Muscle of leg (tissue), 11 donors: Measurements from ENCODE around the gene APOL5. TPM values are rescaled to one million over a fixed set of nuclear protein-coding genes. Genes with fewer than 3 reads are reported as not detected.

Source experiments
- DNase-seq: peaks from one replicate; pipeline ENCODE4 v3.0.0; 2013
- H3K27ac ChIP-seq: one replicate; pipeline ENCODE4 v1.5.1; 2013; ENCODE audit warnings: mild to moderate bottlenecking, low read length, control low read depth
- H3K27me3 ChIP-seq: one replicate; pipeline ENCODE4 v1.6.1; 2013; ENCODE audit warnings: low read length; ENCODE audit not compliant: control insufficient read depth, insufficient read depth
- H3K36me3 ChIP-seq: one replicate; pipeline ENCODE4 v1.6.1; 2013; ENCODE audit warnings: low read length; ENCODE audit not compliant: control insufficient read depth, insufficient read depth
- H3K4me1 ChIP-seq: one replicate; pipeline ENCODE4 v1.6.1; 2013; ENCODE audit warnings: low read length; ENCODE audit not compliant: control insufficient read depth, insufficient read depth
- H3K4me3 ChIP-seq: one replicate; pipeline ENCODE4 v1.5.1; 2013; ENCODE audit warnings: low read length, control low read depth
- H3K9me3 ChIP-seq: replicated peaks from 2 replicates; pipeline ENCODE4 v1.6.1; 2013; ENCODE audit warnings: low read depth, low read length; ENCODE audit not compliant: control insufficient read depth
- WGBS: methylation state at CpG from one replicate; pipeline ENCODE4 v1.1.5; 2013; ENCODE audit warnings: missing lambda C conversion rate; ENCODE audit not compliant: insufficient coverage; 5-methylcytosine and 5-hydroxymethylcytosine counted together
- polyA plus RNA-seq, 8 donors: library from polyadenylated mRNA; unstranded; fragments of 120-200 nt; gene quantifications; one replicate each; pipeline versions ENCODE4 v1.2.1 to v1.2.3, GENCODE V29; 2013; ENCODE audit warnings: inconsistent platforms in 1 of 8, low replicate concordance in 1 of 8; ENCODE audit not compliant: insufficient read length in 8 of 8, insufficient read depth in 1 of 8
- total RNA-seq: library from RNA; stranded (reverse); fragments of 120-200 nt; gene quantifications from one replicate; pipeline ENCODE4 v1.2.4, GENCODE V29; 2013

The APOL5 gene
- total and polyA plus RNA-seq, 9 donors = 1.1 to 2.1 (median 1.7) TPM

- WGBS = no CpG with 5 or more reads among the region's 5 CpGs
- peak overlapping the region; percentile 11 for H3K27ac ChIP-seq
- H3K4me3 ChIP-seq = no peak overlapping the region
- H3K9me3 ChIP-seq = no peaks in the 10 kb centered on the region
- peaks cover 3% of the 10 kb centered on the region for H3K4me1 ChIP-seq
- no peaks in the 10 kb centered on the region for H3K27me3 ChIP-seq
- DNase-seq = peak; percentile 53
- peaks cover 24% of the 10 kb centered on the region for H3K36me3 ChIP-seq
Measured at GRCh38 chr22:35752006-35752862, 34.6 kb downstream of the APOL5 start.

DNA sequence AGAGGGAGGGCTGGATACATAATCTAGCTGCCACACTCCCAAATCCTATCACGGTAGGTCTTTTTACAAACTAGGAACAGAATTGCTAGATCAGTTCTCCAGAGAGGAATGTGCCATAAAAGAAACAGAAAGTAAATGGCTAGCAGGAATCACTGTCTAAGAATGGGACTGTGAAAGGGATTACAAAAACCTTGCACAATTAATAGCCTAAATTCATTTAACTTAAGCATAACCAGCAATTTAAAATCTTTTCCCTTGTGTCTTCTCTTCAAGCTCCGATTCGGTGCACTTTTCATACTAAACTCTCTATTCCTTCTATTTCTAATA, 35.2 kb downstream of the APOL5 start:
- peaks cover 24% of the 10 kb centered on the region for H3K36me3 ChIP-seq
- no peak for DNase-seq
- peak overlapping the region; percentile 11 for H3K27ac ChIP-seq
- H3K27me3 ChIP-seq = no peaks in the 10 kb centered on the region
- no peaks in the 10 kb centered on the region for H3K9me3 ChIP-seq
- peaks cover 3% of the 10 kb centered on the region for H3K4me1 ChIP-seq
- WGBS = no CpG with 5 or more reads among the region's 3 CpGs
- no peak overlapping the region for H3K4me3 ChIP-seq

DNA sequence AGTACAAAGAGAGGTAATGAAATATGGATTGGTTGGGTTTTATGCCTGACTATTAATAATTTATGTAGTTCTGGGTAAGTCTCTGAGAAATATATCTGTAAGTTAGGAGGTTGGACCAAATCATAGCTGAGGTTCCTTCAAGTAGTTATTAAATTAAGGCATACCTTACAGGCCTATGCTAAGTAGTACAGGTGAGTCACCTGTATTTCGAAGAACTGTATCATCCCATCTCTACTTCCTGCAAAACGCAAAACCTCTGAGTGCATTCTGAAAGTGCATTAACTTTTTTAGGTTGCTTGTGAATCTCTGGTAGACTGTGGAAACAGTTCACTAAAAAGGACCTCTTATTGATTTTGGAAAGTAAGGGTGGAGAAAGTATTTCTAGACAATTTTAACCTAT, 37.1 kb downstream of the APOL5 start:
- Histone ChIP-seq H3K4me3 (no peak overlapping the region), H3K36me3 (peaks cover 32% of the 10 kb centered on the region), H3K4me1 (peaks cover 3% of the 10 kb centered on the region), H3K9me3 (no peaks in the 10 kb centered on the region), H3K27ac (no peak overlapping the region), H3K27me3 (no peaks in the 10 kb centered on the region)
- WGBS = no CpG with 5 or more reads among the region's 2 CpGs
- no peak for DNase-seq

GRCh38 chr22:35756722-35757121, 39.0 kb downstream of the APOL5 start:
- no CpG with 5 or more reads among the region's 1 CpG for WGBS
- H3K36me3 ChIP-seq = peaks cover 39% of the 10 kb centered on the region
- DNase-seq = no peak
- H3K27me3 ChIP-seq = no peaks in the 10 kb centered on the region
- H3K4me1 ChIP-seq = peaks cover 3% of the 10 kb centered on the region
- no peak overlapping the region for H3K27ac ChIP-seq
- H3K9me3 ChIP-seq = no peaks in the 10 kb centered on the region
- H3K4me3 ChIP-seq = no peak overlapping the region

- Histone ChIP-seq H3K36me3 (peaks cover 32% of the 10 kb centered on the region), H3K27ac (no peak overlapping the region), H3K4me3 (no peak overlapping the region), H3K4me1 (no peaks in the 10 kb centered on the region), H3K9me3 (no peaks in the 10 kb centered on the region), H3K27me3 (no peaks in the 10 kb centered on the region)
- no CpG with 5 or more reads among the region's 1 CpG for WGBS
- DNase-seq = no peak
Measured at GRCh38 chr22:35758394-35758793, 40.7 kb downstream of the APOL5 start.

GRCh38 chr22:35761037-35761436, 43.4 kb downstream of the APOL5 start:
- H3K36me3 ChIP-seq = peaks cover 27% of the 10 kb centered on the region
- DNase-seq = no peak

DNA sequence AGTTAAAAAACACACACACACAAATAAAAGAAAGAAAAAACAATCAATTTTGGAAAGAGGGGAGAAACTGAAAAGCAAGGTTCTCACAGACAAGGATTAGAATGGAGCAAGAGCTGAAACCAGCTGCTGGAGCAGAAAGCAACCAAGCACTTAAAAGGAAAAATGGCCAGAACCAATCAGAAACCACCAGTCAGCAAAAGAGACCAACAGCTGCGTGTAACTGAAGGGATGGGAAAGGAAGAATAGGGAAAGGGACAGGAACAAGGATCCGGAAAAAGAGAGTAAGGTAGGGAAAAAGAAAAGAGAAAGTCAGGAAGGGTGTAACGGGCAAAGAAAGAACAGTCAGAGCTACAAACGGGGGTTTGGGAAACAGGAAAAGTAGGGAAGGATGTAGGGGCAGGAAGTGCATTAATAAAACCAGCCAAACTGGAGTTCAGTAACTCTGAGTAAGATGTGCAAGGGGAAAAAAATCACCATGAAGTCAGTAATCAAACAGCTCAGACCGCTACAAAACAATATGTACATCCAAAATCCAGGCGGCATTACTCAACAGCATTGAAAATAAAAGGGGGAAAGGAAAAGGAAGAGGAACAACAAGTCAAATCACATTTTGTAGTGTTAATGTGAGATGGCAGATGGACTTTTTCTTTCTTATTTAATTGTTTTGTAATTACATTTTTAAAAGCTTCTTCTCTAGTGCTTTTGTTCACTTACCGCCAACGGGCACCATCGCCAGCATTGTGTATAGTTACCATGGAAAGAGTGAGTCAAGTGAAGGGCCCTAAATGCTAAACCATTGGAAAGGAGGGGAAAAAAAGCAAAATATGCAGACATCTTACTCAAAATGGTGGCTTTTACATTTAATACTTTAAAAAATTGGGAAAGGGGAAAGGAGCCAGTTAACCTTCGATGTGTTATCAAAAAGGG, 49.2 kb downstream of the APOL5 start:
- H3K36me3 ChIP-seq = peaks cover 4% of the 10 kb centered on the region
- peak overlapping the region; percentile 62 for H3K27ac ChIP-seq
- DNase-seq = peak; percentile 77
- H3K9me3 ChIP-seq = no peaks in the 10 kb centered on the region
- no peaks in the 10 kb centered on the region for H3K27me3 ChIP-seq
- 34% methylated on average over 4 of the region's 10 CpGs for WGBS
- H3K4me3 ChIP-seq = no peak overlapping the region
- H3K4me1 ChIP-seq = no peaks in the 10 kb centered on the region

More at GRCh38 chr22:35761037-35761436, 43.4 kb downstream of the APOL5 start:
- no peak overlapping the region for H3K4me3 ChIP-seq
- no peaks in the 10 kb centered on the region for H3K27me3 ChIP-seq
- H3K9me3 ChIP-seq = no peaks in the 10 kb centered on the region
- no peaks in the 10 kb centered on the region for H3K4me1 ChIP-seq
- no CpG with 5 or more reads among the region's 1 CpG for WGBS
- no peak overlapping the region for H3K27ac ChIP-seq

GRCh38 chr22:35769974-35770373, 52.3 kb downstream of the APOL5 start:
- Histone ChIP-seq H3K4me3 (no peak overlapping the region), H3K27me3 (no peaks in the 10 kb centered on the region), H3K4me1 (no peaks in the 10 kb centered on the region), H3K9me3 (no peaks in the 10 kb centered on the region), H3K36me3 (peaks cover 4% of the 10 kb centered on the region), H3K27ac (no peak overlapping the region)
- no peak for DNase-seq

DNA sequence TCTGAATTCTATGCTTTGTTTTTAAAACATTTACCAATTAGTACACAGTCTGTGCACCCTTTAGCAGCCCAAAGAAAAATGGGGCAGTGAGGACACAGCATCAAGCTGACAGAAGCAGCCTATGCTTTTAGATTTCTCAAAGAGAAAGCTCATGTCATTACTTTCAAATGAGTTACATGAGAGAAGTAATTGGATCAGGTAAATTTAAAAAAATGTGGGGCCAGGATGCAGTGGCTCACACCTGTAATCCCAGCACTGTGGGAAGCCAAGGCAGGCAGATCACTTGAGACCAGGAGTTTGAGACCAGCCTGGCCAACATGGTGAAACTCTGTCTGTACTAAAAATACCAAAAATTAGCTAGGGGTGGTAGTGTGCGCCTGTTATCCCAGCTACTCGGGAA, 57.7 kb downstream of the APOL5 start:
- no peak for DNase-seq
- H3K27me3 ChIP-seq = no peaks in the 10 kb centered on the region
- no peak overlapping the region for H3K27ac ChIP-seq
- H3K36me3 ChIP-seq = peaks cover 4% of the 10 kb centered on the region
- WGBS = 67% methylated on average over 1 of the region's 2 CpGs
- no peaks in the 10 kb centered on the region for H3K4me1 ChIP-seq
- no peaks in the 10 kb centered on the region for H3K9me3 ChIP-seq
- no peak overlapping the region for H3K4me3 ChIP-seq

DNA sequence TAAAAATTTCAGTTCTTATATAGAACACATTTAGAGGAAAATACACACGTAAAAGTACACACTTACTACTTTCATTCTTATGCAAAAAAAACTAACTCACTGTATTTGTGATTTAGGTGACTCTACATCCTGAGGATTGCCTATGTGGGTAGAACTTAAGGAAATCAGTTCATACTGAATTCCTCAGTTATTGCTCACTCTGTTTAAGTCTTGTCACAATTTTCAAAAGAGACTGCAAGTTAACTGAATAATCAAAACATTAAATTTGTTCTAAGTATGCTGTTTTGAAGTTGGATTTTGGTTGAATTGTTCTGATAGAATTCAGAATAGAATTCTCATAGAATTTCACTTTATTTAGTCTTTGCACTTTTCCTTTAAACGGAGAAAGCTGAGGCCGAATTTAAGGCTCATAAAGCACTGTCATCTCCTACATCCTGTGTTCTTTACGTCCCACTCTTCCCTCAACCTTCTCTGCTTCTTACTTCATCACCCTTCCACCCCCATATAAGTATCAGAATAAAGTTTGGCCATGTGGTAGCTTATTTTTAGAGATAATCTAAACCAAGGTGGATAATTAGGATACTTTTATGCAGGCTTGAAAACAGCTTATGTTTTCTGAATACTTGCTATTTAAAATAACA, 59.8 kb downstream of the APOL5 start:
- Histone ChIP-seq H3K27ac (no peak overlapping the region), H3K4me1 (peaks cover under 1% of the 10 kb centered on the region), H3K36me3 (peaks cover 8% of the 10 kb centered on the region), H3K4me3 (no peak overlapping the region), H3K27me3 (no peaks in the 10 kb centered on the region), H3K9me3 (no peaks in the 10 kb centered on the region)
- 80% methylated on average over 2 of the region's 4 CpGs for WGBS
- no peak for DNase-seq
